Activated CD4-positive, alpha-beta T cell treated with anti-CD3 and anti-CD28 coated beads, Interleukin-2, Interleukin-6, amounts not matched to agents 100 ng/mL and 50 ng/mL, durations not matched to agents 16 hours and 8 hours (primary cell): Measurements from ENCODE around the gene SLC37A4.
"Not testable (repeated sequence)": the region's sequence is repeated elsewhere in the genome, so short reads cannot be mapped to it uniquely, and the experiment has no call there.

Source experiments
- DNase-seq: peaks from one replicate; pipeline ENCODE4 v3.0.0-alpha.2; 2020

The SLC37A4 gene

DNA sequence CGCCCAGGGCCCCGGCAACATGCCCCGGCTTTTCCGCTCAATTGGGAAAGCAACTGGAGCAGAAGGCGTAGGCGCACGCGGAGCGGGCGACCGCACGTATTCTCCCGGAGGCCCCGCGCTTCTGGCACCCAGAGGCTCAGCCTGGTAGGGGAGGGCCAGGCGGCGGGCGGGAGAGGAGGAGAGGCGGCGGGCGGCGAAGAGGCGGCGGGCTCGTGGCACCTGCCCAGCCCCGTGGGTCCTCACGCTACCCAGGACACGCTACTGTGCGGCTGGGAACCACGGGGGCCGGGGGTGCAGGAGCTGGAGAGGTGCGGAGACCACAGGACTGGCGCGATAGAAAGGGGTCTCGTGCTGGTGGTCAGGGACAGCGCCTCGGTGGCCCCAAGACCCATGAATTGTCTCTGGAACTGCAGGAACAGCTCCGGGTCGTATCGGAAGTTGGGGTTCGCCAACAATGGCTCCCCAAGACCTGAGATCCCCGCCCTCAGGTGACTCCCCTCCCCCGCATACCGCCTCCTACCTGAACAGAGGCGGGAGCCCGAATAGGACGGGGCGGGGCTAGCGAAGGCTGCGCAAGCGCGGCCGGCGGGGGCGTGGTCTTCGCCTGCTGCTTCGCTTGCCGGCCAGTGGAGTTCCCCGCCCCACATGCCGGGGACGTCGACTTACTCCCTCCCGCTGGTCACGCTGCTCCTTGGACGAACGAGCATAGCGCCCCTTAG is at the start of gene SLC37A4:
Gene SLC37A4, minus strand, starts transcription at position 549 of the 719 bp plus-strand sequence.
- peak; percentile 99 for DNase-seq

DNA sequence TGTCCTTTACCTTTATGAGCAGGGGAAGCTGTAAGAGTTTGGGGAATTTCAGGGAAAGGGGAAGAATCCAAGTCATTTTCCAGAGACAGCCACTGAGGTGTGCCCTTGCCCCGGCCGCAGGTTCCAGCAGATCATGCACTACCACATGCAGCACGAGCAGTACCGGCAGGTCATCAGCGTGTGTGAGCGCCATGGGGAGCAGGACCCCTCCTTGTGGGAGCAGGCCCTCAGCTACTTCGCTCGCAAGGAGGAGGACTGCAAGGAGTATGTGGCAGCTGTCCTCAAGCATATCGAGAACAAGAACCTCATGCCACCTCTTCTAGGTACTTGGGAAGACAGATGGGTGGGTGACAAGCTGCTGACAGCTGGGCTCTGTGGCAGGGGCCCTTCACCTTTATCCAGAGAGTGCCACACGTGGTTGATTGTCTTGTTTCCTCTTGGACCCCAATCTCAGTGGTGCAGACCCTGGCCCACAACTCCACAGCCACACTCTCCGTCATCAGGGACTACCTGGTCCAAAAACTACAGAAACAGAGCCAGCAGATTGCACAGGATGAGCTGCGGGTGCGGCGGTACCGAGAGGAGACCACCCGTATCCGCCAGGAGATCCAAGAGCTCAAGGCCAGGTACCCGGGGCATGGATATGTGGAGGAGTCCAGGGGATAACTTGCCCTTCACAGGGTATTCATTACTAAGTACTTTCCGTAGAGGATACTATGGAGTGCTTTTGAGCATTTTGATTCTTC is 48.2 kb upstream of the SLC37A4 start:
- no peak for DNase-seq

DNA sequence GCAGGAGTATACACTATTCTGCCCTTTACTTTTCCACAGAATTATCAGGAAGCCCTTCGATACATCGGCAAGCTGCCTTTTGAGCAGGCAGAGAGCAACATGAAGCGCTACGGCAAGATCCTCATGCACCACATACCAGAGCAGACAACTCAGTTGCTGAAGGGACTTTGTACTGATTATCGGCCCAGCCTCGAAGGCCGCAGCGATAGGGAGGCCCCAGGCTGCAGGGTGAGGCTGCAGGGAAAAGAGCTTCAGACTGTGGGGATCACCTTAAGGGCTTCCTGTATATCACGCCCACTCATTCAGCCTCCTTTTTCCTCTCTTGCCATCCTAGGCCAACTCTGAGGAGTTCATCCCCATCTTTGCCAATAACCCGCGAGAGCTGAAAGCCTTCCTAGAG is 47.2 kb upstream of the SLC37A4 start:
- no peak for DNase-seq

DNA sequence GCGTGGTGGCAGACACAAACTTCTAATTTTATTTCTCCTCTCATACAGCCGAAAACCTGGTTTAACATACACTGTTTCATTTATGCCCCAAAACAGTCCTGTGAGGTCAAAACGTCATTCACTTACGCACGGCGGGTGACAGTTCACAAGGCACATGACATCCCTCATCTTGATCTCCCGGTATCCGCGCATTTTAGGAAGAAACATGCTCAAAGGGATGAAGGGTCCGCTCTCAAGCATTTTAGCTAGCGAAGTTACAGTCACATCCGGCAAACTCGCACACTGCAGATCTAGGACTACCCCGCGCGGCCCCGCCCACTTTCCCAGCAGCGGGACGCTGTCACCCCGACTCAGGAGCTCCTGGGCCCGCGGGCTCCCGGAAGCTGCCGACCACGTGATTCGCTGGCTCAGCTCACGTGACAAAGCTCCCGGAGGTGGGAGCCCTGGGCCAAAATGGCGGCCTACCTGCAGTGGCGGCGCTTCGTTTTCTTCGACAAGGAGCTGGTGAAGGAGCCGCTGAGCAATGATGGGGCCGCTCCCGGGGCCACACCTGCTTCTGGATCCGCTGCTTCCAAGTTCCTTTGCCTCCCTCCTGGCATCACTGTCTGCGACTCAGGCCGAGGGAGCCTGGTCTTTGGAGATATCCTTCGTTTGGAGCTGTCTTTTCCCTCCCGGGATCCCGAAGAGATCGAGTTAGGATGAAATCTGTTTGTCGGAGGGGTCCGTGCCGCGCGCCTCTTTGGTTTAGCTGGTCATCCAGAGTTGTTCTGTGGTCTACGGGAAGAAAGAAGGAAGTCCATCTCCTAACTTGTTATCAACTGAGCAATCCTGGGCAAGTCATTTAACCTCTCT is 36.9 kb upstream of the SLC37A4 start, which contains the start of gene VPS11:
Gene VPS11, plus strand, starts transcription at position 448 of the 852 bp plus-strand sequence. Its CDS starts 6 bp downstream, at position 454.
- peak; percentile 99 for DNase-seq

DNA sequence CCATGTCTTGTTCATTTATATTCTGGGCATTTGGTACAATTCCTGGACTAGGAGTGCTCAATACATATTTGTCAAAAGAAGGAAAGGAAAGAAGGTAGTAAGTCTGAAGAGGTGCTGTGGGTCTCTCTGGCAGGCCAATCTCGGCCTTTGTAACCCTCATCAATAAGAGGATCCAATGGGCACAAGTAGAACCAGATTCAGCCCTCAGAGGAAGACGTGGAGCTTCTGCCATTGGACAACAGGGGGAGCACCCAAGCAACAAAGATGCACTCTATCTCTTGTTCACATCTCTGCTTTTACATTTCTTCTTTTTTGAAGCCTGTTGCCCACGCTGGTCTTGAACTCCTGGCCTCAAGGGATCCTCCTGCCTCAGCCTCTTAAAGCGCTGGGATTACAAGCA is 34.7 kb upstream of the SLC37A4 start:
- peak; percentile 65 for DNase-seq

DNA sequence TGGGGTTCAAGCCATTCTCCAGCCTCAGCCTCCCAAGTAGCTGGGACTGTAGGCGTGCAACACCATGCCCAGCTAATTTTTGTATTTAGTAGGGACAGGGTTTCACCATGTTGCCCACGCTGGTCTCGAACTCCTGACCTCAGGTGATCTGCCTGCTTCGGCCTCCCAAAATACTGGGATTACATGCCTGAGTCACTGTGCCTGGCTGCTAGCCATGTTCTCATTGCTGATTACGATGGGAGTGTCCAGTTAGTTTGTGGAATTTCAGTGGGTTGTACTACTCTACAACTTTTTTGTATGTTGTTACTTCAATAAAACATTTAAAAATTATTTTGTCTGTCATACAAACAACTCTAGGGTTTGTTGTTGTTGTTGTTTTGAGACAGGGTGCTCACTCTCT is 32.1 kb upstream of the SLC37A4 start:
- DNase-seq: no peak

DNA sequence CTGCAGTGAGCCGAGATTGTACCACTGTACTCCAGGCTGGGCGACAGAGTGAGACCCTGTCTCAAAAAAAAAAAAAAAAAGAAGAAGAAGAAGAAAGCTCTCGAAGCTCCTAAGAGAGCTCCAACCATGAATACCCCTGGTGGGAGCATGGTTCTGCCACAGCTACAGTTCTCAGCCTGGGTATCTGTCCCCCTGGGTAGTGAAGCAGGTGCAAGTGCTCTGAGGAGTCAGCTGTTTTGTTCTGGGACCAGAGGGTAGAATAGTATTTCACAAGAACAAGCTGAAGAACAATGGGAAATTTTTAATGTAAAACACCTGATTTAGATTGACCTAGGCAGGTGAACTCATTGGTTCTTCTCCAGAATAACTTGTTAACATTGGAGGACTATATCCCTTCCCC is 30.6 kb upstream of the SLC37A4 start:
- DNase-seq: no peak

DNA sequence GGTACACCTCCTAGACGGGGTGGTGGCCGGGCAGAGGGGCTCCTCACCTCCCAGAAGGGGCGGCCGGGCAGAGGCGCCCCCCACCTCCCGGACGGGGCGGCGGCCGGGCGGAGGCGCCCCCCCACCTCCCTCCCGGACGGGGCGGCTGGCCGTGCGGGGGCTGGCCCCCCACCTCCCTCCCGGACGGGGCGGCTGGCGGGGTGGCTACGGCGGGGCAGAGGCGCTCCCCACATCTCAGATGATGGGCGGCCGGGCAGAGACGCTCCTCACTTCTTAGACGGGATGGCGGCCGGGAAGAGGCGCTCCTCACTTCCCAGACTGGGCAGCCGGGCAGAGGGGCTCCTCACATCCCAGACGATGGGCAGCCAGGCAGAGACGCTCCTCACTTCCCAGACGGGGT is 28.5 kb upstream of the SLC37A4 start:
- DNase-seq: not testable (repeated sequence)

DNA sequence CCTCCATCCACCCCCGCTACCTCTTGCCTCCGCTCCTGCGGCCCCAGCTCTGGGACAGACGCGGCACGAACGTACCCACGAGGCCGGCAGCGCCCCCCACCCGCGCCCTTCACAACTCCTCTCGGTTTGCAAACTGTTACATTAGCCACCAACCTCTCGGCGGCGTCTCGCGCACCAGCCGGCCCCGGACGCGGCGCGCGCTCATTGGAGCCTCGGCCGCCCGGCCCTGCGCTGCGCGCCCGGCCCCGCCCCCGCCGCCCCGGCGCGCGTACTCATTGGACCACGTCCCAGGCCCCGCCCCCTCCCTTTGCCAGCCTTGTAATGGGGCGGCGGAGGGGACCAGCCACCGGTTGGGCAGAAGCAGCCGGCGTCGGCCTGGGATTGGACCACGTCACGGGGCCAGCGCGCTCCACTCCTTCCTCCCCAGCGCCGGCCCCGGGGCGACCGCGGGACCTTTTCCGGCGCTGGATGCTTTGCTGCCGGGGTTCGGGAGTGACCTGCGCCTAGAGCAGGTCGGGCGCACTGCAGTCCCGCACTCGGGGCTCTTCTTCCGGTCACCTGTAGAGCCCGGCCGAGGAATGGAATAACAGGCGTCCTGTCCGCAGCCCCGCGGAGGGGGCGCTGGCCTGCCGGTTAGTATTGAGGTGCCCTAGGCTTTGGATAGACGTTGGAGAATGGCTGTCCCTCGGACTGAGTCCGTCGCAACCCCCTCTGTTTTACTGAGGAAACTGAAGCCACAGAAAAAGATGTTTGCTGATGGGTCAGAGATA is 26.5 kb upstream of the SLC37A4 start, which contains the start of gene HYOU1:
Gene HYOU1, minus strand, starts transcription at position 206 of the 770 bp plus-strand sequence. CDS start 1,045 bp downstream, outside the sequence.
- peak; percentile 99 for DNase-seq

DNA sequence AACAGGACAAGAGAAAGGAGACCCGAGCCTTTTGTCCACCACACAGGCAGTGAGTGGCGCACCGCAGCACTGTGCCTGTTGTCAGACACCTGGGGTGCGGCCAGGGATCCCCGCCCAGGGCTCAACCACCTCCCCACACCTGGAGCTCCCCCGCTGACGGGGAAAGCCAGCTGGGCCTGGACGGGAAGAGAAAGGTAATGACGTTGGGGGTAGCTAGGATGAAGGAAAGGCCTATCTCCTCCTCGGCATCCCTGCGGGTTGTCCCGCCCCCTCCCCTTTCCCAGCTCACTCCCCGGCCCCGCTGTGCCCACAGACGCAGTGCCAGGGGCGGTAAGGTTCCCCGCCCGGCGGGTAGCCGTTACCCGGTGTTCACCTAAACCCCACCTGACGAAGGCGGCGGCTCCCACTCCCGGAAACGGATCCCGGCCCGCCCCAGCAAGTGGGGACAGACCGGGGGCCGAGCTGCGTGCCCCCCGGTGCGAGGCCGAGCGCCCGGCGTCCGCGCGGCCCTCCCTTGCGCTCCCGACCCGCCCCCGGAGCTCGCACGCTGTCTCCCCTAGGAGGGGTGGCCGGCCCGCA is 25.8 kb upstream of the SLC37A4 start:
- peak; percentile 39 for DNase-seq

DNA sequence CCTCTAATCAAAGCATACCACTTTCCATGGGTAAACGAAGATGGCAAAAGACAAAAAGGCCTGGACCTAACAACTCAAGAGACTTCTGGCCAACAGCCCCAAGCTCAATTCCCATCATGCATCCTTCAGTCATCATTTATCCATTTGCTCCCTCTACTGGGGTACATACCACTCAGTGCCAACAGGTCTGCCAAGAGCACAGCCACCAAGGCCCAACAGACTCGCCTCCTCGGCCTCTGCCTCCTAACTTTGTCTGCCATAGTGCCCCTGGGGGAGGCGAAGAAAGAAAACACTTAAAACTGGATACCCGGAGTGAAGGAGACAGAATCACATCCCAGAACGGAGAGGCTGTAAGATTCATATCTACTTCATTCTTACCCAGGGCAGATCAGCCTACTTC is 25.2 kb upstream of the SLC37A4 start:
- DNase-seq: peak; percentile 45

DNA sequence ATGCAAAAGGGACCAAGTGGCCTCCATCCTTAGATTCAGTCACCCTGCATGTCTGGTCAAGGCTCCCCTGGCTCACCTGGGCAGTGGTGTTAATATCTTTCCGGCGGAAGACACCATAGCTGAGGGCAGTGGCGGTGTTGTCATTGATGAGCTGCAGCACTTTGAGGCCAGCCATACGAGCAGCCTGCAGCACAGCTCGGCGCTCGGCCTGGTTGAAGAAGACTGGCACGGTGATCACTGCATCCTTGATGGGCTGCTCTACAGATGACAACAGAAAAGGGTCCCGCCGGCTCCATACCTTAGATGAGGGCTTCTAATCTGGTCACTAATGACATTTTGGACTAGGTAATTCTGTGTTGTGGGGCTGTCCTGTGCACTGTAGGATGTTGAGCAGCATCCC is 23.7 kb upstream of the SLC37A4 start:
- DNase-seq: no peak

DNA sequence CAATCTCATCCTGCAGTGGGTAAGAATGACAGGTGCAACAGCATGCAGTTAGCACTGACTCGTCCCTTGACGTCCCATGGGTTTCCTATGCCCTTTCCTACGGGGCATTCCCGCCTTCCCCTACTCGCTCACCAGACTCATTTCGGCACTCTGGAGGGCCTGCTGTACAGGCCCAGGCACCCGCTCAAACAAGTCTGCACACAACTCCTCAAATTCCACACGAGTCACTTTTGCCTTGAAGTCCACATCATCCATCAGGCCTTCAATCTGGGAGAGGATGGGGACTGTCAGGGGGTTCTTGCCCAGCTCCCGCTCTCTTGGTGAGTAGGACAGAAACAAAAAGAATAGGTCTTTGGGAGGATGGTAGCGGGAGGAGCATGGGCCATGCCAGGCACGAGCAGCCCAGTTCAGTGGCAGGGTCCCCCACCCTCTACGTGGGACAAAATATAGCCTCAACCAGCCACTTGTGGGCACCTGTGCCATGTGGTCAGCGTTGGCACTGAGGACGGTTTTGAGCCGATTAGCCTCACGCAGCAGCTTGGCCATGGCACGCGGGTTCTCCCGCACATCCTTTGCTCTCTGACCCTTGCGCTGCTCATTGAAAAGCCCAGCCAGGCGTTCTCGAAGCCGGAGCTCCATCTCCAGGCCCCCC is 21.6 kb upstream of the SLC37A4 start:
- no peak for DNase-seq

DNA sequence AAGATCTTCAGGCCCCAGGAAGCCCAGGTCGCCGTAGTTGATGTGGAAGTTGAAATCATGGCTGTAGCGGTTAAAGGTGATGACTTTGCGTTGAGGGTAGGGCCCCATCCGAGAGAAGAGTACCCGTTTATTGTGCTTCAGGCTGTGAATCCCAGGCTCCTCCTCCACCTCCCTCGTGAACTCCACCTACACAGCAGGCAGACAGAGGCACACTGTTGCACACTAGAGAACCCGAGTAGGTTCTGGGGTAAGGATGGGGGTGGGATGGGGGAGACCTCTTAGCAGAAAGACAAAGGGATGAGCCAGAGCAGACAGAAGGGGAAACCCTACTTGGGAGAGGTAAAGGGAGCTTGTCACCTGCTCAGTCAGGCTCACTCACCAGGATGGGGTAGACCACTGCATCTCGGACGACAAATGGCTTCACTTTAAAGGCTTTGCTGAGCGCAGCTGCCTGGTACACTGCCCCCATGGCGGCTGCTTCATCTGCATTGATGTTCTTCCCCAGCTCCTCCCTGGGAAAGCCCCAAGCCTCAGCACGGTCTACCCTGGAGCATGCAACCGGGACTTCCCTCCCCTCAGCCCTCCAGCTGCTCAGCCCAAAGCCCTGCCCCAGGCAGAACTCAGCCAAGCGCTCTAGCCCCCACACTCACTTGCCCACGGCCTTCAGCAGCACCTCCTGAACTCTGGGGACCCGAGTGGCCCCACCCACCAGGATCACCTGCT is 20.9 kb upstream of the SLC37A4 start:
- DNase-seq: peak; percentile 31

DNA sequence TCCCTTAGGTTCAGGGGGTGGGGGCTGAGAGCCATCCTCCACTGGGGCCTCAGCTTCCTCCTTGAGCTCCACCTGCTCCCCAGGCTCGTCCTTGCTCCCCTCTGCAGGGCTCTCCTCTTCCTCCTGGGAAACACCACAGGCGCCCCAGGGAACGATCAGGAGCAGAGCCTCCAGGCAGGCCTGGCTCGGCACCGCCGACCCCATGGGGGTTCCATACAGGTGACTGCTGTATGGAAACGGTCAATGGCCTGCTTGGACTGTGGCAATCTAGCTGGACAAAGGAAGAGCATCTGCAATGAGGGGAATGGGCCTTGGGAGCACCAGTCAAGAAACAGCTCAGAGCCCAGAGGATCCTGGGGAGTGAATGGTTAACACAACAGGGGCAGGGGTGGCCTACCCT is 18.4 kb upstream of the SLC37A4 start:
- no peak for DNase-seq

DNA sequence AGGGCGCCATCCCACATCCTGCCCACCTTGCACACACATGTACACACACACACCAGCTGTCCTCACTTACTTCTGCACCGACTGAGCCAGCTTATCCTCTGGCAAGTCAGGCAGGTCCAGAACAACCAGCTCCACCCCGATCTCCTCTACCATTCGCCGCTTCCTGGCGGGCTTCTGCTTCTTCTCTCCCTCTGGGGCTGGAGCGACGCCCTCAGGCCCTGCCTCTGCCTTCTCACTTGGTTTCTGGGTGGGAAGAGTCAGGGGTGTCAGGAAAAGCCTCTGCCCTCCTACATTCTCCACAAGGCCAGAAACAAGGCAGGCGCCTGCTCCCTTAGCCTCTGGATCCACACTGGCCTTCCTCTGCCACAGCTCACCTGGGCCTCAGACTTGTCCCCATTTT is 18.0 kb upstream of the SLC37A4 start:
- no peak for DNase-seq

DNA sequence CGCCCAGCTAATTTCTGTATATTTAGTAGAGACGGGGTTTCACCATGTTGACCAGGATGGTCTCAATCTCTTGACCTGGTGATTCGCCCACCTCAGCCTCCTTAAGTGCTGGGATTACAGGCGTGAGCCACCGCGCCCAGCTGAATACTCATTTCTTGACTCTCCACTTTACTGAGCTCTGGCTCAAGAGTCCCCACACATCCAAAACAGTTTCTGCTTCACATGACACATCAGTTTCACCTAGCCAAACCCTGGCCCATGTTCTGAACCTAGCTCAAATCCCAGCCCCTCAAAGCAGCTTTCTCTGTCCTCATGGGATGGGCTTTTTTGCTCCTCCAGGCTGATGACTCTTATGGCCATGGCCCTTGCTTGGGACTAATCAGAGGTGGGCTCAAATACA is 16.5 kb upstream of the SLC37A4 start:
- DNase-seq: peak; percentile 34

DNA sequence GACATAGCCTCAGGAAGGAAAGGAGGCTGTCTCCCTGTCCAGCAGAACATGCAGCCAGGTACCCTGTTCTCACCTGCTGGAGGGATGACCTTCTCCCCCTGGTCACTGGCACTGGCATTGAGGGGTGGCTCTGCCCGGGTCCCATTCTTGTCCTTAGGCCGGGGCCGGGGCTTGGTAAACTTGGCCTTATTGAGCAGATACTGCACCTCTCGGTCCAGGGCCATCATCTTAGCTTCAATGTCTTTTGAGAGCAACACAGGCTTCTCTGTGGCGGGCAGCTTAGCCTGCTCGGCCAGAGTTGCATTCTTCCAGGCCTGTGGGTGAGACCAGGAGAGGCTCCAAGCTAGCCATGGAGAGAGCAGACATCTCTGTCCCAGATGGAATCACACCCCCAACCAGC is 15.8 kb upstream of the SLC37A4 start:
- DNase-seq: no peak

DNA sequence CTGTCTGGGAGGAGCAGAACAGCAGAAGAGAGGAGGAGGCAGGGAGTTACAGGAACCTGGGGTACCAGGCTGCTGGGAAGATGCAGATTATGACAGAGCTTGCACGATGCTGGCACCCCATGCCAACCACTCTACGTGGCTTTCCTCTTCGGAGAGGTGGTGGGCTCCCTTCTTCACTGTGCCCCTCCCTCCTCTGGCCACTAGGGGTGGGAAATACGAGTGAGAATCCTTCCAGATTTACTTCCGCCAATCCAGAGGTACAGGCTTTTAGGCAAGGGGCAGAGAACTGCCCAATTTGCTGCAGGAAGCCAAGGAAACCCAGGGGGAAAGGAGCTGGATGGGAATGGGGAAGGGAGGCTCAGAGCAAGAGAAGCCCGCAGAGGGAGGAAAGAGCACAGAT is 14.0 kb upstream of the SLC37A4 start:
- no peak for DNase-seq

DNA sequence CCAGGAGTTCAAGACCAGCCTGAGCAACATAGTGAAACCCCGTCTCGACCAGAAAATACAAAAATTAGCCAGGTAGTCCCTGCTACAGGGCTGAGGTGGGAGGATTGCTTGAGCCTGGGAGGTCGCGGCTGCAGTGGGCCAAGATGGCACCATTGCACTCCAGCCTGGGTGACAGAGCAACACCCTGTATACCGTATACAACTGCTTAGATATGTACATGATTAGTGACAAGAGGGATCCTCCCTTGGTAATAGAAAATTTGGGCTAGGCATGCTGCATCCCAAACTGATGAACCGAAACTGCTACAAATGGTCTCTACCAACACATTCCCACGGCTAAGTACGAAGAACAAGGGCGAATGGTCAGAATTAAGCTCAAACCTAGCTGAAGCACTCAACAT is 12.2 kb upstream of the SLC37A4 start:
- no peak for DNase-seq
